HG02938 (cell line): ENCODE measurements around the gene PRSS2.

ENCODE experiments used
- ATAC-seq: cut with Tn5 transposase; IDR thresholded peaks from one replicate; pipeline ENCODE4 v1.9.1; 2021; ENCODE audit warnings: mild to moderate bottlenecking, moderate library complexity; ENCODE audit not compliant: unreplicated experiment

PRSS2 gene

DNA sequence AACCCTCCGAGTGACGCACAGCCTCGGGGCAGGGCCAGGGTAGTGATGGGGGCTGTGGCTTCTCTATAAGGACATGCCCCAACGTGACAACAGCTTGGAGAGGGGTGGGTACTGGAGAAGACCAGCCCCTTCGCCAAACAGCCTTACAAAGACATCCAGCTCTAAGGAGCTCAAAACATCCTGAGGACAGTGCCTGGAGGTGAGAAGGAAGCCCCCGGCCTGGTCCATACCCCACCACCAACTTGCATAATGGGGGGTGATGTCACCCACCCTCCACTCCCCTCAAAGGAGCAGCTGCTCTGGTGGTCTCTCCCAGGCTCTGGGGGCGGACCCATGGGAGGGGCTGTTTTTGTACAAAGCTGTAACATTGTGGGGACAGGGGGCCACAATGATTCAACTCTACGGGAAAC lies 15.1 kb downstream of the PRSS2 start:
- no peak for ATAC-seq

- no peak for ATAC-seq
These were observed 16.4 kb downstream of the PRSS2 start for GRCh38 chr7:142787034-142787768.

DNA sequence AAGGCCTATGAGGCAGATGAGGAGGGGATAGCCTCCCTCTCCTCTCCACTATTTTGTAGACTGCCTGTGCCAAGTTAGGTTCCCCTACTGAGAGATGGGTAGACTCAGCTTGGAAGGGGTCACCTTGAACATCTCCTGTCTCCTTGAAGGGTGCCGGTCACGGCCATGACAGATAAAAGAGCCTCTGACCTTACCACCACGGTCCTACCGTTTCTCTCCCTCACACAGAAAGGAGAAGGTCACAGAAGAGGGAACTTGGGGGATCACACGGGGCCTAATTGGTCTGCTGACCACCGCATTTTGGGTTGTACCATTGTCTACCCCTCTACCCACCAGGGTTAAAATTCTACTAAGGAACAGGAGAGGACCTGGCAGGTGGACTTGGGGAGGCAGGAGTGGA lies 17.0 kb downstream of the PRSS2 start:
- no peak for ATAC-seq

GRCh38 chr7:142788303-142789289 lies 17.8 kb downstream of the PRSS2 start:
- ATAC-seq = no peak

- no peak for ATAC-seq
These were observed 18.7 kb downstream of the PRSS2 start for GRCh38 chr7:142789441-142789840.

- no peak for ATAC-seq
These were observed 19.3 kb downstream of the PRSS2 start for GRCh38 chr7:142790056-142790455.

DNA sequence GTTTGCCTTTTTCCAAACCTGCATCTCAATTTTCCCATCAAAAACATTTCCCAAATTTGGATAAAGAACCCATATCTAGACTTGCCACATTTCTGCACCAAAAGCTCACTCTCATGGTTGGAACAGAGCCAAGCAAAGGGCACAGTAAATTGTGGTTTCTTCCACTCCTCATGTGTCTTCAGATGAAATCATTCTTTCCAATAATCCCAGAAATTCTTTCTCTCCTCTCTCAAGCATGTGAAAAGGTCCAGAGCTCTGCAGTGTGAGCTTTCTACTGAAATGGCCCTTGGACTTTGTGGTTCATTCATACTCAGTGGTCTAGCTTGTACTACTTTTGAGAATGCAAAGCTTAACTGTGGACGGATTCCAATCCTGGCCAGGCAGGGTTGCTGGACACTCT lies 19.8 kb downstream of the PRSS2 start:
- ATAC-seq = no peak

DNA sequence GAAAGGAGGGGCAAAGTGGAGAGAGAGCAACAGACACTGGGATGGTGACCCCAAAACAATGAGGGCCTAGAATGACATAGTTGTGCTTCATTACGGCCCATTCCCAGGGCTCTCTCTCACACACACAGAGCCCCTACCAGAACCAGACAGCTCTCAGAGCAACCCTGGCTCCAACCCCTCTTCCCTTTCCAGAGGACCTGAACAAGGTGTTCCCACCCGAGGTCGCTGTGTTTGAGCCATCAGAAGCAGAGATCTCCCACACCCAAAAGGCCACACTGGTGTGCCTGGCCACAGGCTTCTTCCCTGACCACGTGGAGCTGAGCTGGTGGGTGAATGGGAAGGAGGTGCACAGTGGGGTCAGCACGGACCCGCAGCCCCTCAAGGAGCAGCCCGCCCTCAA lies 20.7 kb downstream of the PRSS2 start:
- no peak for ATAC-seq

DNA sequence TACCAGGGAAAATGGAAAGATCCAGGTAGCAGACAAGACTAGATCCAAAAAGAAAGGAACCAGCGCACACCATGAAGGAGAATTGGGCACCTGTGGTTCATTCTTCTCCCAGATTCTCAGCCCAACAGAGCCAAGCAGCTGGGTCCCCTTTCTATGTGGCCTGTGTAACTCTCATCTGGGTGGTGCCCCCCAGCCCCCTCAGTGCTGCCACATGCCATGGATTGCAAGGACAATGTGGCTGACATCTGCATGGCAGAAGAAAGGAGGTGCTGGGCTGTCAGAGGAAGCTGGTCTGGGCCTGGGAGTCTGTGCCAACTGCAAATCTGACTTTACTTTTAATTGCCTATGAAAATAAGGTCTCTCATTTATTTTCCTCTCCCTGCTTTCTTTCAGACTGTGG lies 21.4 kb downstream of the PRSS2 start:
- ATAC-seq = no peak

- ATAC-seq = no peak
These were observed 21.8 kb downstream of the PRSS2 start for GRCh38 chr7:142792593-142792992.

GRCh38 chr7:142793156-142793555 lies 22.4 kb downstream of the PRSS2 start:
- no peak for ATAC-seq

DNA sequence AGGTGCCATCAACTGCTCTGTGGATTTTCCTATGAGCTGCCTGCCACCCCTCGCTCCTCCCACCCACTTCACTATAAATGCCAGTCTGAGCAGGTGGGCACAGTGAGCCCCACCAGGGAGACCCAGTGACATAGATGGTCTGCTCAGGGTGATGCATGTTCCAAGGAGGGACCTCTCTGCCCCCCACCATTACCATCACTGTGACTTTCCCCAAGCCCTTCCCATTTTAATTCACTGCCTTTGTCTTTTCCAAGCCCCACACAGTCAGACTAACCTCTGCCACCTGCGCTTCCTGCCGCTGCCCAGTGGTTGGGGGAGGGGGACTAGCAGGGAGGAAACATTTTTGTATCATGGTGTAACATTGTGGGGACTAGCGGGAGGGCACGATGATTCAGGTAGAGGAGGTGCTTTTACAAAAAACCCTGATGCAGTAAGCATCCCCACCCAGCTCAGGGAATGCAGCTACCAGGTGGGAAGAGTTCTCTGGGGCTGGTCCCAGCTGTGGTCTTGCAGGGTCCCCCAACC lies 24.6 kb downstream of the PRSS2 start:
- ATAC-seq = no peak

DNA sequence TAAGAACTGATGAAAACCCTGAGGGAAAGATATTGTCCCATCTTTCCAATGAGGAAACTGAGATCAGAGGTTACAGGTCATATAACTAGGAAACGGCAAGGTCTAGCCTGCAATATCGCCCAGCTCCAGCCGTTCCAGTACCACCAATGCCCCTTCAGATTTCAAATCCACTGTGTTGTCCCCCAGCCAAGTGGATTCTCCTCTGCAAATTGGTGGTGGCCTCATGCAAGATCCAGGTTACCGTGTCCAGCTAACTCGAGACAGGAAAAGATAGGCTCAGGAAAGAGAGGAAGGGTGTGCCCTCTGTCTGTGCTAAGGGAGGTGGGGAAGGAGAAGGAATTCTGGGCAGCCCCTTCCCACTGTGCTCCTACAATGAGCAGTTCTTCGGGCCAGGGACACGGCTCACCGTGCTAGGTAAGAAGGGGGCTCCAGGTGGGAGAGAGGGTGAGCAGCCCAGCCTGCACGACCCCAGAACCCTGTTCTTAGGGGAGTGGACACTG lies 25.3 kb downstream of the PRSS2 start:
- ATAC-seq = no peak

- ATAC-seq = peak; percentile 48
These were observed 26.0 kb downstream of the PRSS2 start for GRCh38 chr7:142796501-142797390.

GRCh38 chr7:142797391-142798377 lies 26.9 kb downstream of the PRSS2 start:
- peak; percentile 43 for ATAC-seq

DNA sequence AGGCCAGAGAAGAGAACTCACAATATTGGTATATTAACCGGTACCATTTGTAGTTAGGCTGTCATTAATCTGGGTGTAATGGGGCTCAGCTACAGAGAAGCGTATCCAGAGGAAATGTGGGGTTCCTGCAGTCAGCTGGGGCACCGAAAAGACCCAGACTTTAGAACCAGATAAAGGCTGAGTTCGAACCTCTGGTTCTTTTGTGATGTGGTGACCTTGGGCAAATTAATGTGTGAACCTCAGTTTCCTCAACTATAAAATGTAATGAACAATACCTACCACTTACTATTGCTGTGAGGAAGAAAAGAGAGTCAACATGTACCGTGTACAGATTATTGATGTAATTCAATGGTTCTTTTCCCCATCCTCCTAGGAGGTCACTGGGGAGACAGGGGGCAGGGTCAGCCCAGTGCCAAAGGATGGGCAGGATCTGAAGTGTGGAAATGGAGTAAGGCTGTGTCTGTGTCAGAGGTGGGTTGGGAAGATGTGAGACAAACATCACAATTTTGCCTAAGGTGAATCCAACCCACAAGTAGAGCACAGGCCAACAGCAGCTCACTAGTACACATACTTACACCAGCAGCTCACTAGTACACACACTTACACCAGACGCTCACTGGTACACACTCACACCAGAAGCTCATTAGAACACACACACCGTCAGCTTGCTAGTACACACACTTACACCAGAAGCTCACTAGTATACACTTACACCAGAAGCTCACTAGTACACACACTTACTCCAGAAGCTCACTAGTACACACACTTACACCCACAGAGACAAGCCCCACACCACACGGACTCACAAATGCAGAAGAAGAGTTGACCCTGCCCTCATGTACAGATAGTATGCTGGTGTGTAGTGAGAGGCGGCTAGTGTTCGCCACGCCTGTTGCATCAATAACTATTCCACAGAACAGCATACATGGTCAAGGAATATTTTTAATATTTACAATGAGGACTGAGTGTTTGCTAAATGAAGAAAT lies 28.0 kb downstream of the PRSS2 start:
- ATAC-seq = no peak

DNA sequence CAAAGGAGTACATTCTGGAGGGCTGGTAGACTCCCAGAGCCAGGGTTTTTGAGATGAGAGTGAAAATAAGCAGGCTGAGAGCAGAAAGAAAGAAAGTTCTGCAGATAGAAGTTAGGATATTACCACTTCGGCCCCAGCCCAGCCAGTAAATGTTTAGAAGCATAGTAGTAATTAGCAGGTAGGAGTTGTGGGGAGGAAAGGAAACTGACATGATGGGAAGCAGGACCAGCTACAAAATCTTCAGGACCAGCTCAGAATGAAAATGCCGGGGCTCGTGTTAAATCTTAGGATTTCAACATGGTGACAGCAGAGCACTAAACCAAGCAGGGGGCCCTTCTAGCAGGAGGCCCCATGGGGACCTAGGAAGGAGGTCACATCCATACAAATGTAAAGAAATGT lies 28.7 kb downstream of the PRSS2 start:
- no peak for ATAC-seq

DNA sequence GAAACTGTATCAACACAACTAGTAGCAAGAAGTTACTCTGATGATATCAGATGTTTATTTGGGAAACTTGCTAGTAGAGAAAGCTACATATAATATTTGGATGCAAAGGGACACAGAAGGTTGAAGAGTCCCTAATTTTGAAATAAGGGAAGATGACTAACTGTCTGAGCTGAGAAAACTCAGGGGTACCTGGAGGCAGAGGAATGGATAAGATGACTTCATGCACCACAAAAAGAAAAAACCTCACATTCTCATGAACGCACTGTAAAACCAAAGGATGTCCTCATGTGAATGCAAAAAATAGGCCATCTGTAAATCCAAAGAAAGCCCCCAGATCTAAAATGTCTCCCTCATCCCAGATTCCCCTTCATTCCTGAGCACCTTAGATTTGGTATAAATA lies 29.3 kb downstream of the PRSS2 start:
- no peak for ATAC-seq
